ENCODE measurements around the gene PTPN11. TPM values are rescaled to one million over a fixed set of nuclear protein-coding genes. Genes with fewer than 3 reads are reported as not detected.

PTPN11 gene
- total RNA-seq (100 to 1,000 TPM in 2 of 9 donors, 10 to 100 TPM in 7; 54.5 to 129 (median 76.6) TPM), polyA plus RNA-seq (100 to 1,000 TPM in 1 of 3 donors, 10 to 100 TPM in 2; 14.4 to 125 (median 22.1) TPM)
- long read RNA-seq, donor 1, full-length matches to known transcripts = 3 of 1,043 reads
- long read RNA-seq, donor 1, partial matches to known transcripts = 727 of 1,043 reads
- long read RNA-seq, donor 1, other reads (novel, unspliced or antisense) = 313 of 1,043 reads
- long read RNA-seq, donor 2, full-length matches to known transcripts = 3 of 10 reads
- long read RNA-seq, donor 2, partial matches to known transcripts = 7 of 10 reads
- long read RNA-seq, donor 2, other reads (novel, unspliced or antisense) = 0 of 10 reads
- long read RNA-seq, donor 3, full-length matches to known transcripts = 2 of 2 reads
- long read RNA-seq, donor 3, partial matches to known transcripts = 0 of 2 reads
- long read RNA-seq, donor 3, other reads (novel, unspliced or antisense) = 0 of 2 reads
- long read RNA-seq, donor 4, full-length matches to known transcripts = 1 of 29 reads
- long read RNA-seq, donor 4, partial matches to known transcripts = 22 of 29 reads
- long read RNA-seq, donor 4, other reads (novel, unspliced or antisense) = 6 of 29 reads
- long read RNA-seq, donor 5, full-length matches to known transcripts = 41 of 73 reads
- long read RNA-seq, donor 5, partial matches to known transcripts = 21 of 73 reads
- long read RNA-seq, donor 5, other reads (novel, unspliced or antisense) = 11 of 73 reads
- long read RNA-seq, donor 6, full-length matches to known transcripts = 1 of 20 reads
- long read RNA-seq, donor 6, partial matches to known transcripts = 16 of 20 reads
- long read RNA-seq, donor 6, other reads (novel, unspliced or antisense) = 3 of 20 reads
- long read RNA-seq, donor 7, full-length matches to known transcripts = 2 of 2 reads
- long read RNA-seq, donor 7, partial matches to known transcripts = 0 of 2 reads
- long read RNA-seq, donor 7, other reads (novel, unspliced or antisense) = 0 of 2 reads
- long read RNA-seq, donor 8, full-length matches to known transcripts = 4 of 9 reads
- long read RNA-seq, donor 8, partial matches to known transcripts = 5 of 9 reads
- long read RNA-seq, donor 8, other reads (novel, unspliced or antisense) = 0 of 9 reads
- long read RNA-seq, donor 9, full-length matches to known transcripts = 3 of 9 reads
- long read RNA-seq, donor 9, partial matches to known transcripts = 6 of 9 reads
- long read RNA-seq, donor 9, other reads (novel, unspliced or antisense) = 0 of 9 reads
- long read RNA-seq, donor 10, full-length matches to known transcripts = 4 of 4 reads
- long read RNA-seq, donor 10, partial matches to known transcripts = 0 of 4 reads
- long read RNA-seq, donor 10, other reads (novel, unspliced or antisense) = 0 of 4 reads

GRCh38 chr12:112418608-112419296 lies at the start of gene PTPN11:
Gene PTPN11, plus strand, starts transcription at chr12:112418947. Its CDS starts 165 bp downstream, at chr12:112419112.
- H3K36me3 ChIP-seq (replicated peaks in 1 of 2) = no peaks in the 10 kb centered on the region
- no peaks in the 10 kb centered on the region for H3K9me3 ChIP-seq (replicated peaks in 1 of 3)
- TF ChIP-seq POLR2A (IDR thresholded peaks at IDR 0.05) (peak; percentile 81 to 90), CTCF (IDR thresholded peaks at IDR 0.05) (peak in 3 of 6 experiments; percentile 26 to 39 (median 36))
- no peaks in the 10 kb centered on the region for H3K27me3 ChIP-seq
- peak within 1 kb of the TSS; percentile 91 to 99 (median 94) for H3K27ac ChIP-seq
- intact Hi-C loops (cut with DNase I) = no loop called here
- peaks cover 21 to 46% of the 10 kb centered on the region in 2 donors for H3K4me1 ChIP-seq (replicated peaks in 1 of 2)
- DNase-seq = peak; percentile 83 to 91 (median 88)
- 0% methylated on average over 15 to 89 of the region's 89 CpGs; no CpG with 5 or more reads in 1 of the 4 donors for WGBS, 4 donors
- peak within 1 kb of the TSS; percentile 15 to 95 (median 76) for H3K4me3 ChIP-seq

DNA sequence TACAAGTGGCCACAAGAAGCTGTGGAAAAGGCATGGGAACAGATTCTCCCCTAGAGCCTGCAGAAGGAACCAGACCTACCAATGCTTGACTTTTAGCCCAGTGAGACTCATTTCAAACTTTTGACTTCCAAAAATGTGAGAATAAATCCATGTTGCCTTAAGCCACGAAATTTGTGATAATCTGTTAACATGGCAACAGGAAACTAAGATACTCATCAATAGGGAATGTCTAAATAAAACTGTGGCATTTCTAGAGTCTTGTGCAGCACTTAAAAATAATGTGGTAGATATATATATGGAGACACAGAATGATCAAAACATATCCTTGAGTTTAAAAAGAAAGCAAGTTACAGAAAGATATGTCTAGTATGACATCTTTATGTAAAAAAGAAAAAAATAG lies 48.5 kb upstream of the PTPN11 start:
- intact Hi-C loops (cut with DNase I) = no loop called here
- no peak overlapping the region for H3K27ac ChIP-seq
- DNase-seq = no peak
- TF ChIP-seq POLR2A (IDR thresholded peaks at IDR 0.05) (no peak), CTCF (IDR thresholded peaks at IDR 0.05) (no peak)
- no peak overlapping the region for H3K4me3 ChIP-seq
- no peaks in the 10 kb centered on the region for H3K9me3 ChIP-seq (replicated peaks in 1 of 3)
- H3K4me1 ChIP-seq (replicated peaks in 1 of 2) = peaks cover 4 to 11% of the 10 kb centered on the region in 2 donors
- 34 to 39% (median 38%) methylated on average over 1 of the region's 1 CpG for WGBS, 4 donors
- no peaks in the 10 kb centered on the region for H3K36me3 ChIP-seq (replicated peaks in 1 of 2)
- H3K27me3 ChIP-seq = no peaks in the 10 kb centered on the region

DNA sequence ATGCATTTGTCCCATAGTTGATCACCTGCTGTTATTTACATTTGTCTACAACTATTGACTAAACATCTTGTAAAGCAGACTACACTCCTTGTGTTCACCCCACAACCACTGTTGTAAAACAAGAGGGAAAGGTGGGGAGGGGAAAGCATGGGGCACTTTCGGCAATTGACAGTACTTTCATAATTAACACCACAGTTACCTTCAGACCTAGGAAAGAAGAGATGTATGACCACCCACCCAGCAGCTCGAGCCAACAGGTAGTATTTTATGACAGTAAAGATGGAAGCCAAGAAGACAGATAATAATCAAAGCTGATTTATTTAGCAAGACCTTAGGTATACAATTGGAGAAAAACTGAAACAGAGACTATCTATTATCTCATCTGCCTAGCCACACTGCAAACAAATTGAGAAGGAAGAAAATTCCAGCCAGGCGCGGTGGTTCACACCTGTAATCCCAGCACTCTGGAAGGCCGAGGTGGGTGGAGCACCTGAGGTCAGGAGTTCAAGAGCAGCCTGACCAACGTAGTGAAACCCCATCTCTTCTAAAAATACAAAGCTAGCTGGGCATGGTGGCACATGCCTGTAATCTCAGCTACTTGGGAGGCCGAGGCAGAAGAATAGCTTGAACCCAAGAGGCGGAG lies 47.8 kb upstream of the PTPN11 start:
- TF ChIP-seq CTCF (IDR thresholded peaks at IDR 0.05) (no peak), POLR2A (IDR thresholded peaks at IDR 0.05) (no peak)
- Histone ChIP-seq H3K27me3 (no peaks in the 10 kb centered on the region), H3K4me1 (replicated peaks in 1 of 2) (peaks cover 4 to 11% of the 10 kb centered on the region in 2 donors), H3K9me3 (replicated peaks in 1 of 3) (no peaks in the 10 kb centered on the region), H3K27ac (no peak overlapping the region), H3K4me3 (no peak overlapping the region), H3K36me3 (replicated peaks in 1 of 2) (no peaks in the 10 kb centered on the region)
- no peak for DNase-seq
- 82 to 87% (median 85%) methylated on average over 8 of the region's 8 CpGs for WGBS, 4 donors
- intact Hi-C loops (cut with DNase I) = no loop called here

All from adrenal gland (tissue), 19 donors.